HCT116 (cell line): ENCODE measurements around the gene ASCC1. TPM values are rescaled to one million over a fixed set of nuclear protein-coding genes. Genes with fewer than 3 reads are reported as not detected.

ENCODE experiments used
- ATAC-seq: fragments of 200-7000 bp; cut with Tn5 transposase; 2 replicates; pipeline ENCODE4 v1.9.1; 2020; ENCODE audit warnings: mild to moderate bottlenecking, moderate library complexity
- BruUV-seq: library from RNA; stranded (reverse); fragments of 400-500 nt; replicated peaks from 2 replicates; lab custom pipeline; 2021; lab: Mats Ljungman, UMichigan
- CTCF ChIA-PET: fragments of 300-600 bp; sonication (Branson Sonifier 250); formaldehyde crosslinking; loops from one replicate; lab custom pipeline; 2021; ENCODE audit warnings: antibody characterized with exemption; lab: Charles Lee
- POLR2A ChIA-PET: fragments of 300-600, 350-600 bp; sonication (Branson Sonifier 250); formaldehyde crosslinking; loops from one replicate; lab custom pipeline; 2021; ENCODE audit warnings: antibody characterized with exemption; lab: Charles Lee
- RAD21 ChIA-PET, 2 experiments: fragments of 300-600 bp; sonication (Branson Sonifier 250); formaldehyde crosslinking; loops; one replicate each; lab custom pipeline; 2023; ENCODE audit warnings: low total read pairs in 2 of 2; ENCODE audit not compliant: uncharacterized antibody in 2 of 2, unreplicated experiment in 2 of 2, low non-redundant PET in 1 of 2; lab: Charles Lee
- DNase-seq: peaks from one replicate; pipeline ENCODE4 v3.0.0-alpha.2; 2010; ENCODE audit warnings: low read depth, low spot score
- H2AFZ ChIP-seq: fragments of 200-600 bp; shearing (Covaris generic), sonication (generic); 2 replicates; pipeline ENCODE4 v1.6.1; 2017; ENCODE audit warnings: low read depth, mixed run types, mixed read lengths, antibody characterized with exemption, low read length; ENCODE audit not compliant: poor library complexity, severe bottlenecking
- H3K27ac ChIP-seq: 2 replicates; pipeline ENCODE4 v1.5.1; 2012; ENCODE audit warnings: low read depth, low read length
- H3K27me3 ChIP-seq: fragments of 200-600 bp; sonication (generic); 2 replicates; pipeline ENCODE4 v1.6.1; 2016; ENCODE audit warnings: mixed run types, low read length, mixed read lengths; ENCODE audit not compliant: insufficient read depth
- H3K36me3 ChIP-seq, 2 experiments: fragments of 200-500 bp in 1 of 2; fragments of 200-600 bp in 1 of 2; sonication (Bioruptor generic) in 1 of 2; sonication (generic) in 1 of 2; 2 replicates each; pipeline versions ENCODE4 v1.5.1 to v1.6.1; 2014 to 2016; ENCODE audit warnings: low read length in 2 of 2, inconsistent platforms in 1 of 2, mixed read lengths in 1 of 2, mixed run types in 1 of 2; ENCODE audit not compliant: insufficient read depth in 2 of 2, control insufficient read depth in 1 of 2
- H3K4me1 ChIP-seq, 2 experiments: fragments of 200-600 bp in 1 of 2; sonication (generic) in 1 of 2; 2 replicates each; pipeline versions ENCODE4 v1.5.1 to v1.6.1; 2012 to 2017; ENCODE audit warnings: low read length in 2 of 2, inconsistent platforms in 1 of 2, mild to moderate bottlenecking in 1 of 2, mixed read lengths in 1 of 2, mixed run types in 1 of 2, moderate library complexity in 1 of 2; ENCODE audit not compliant: insufficient read depth in 2 of 2, control insufficient read depth in 1 of 2
- H3K4me2 ChIP-seq: fragments of 200-600 bp; sonication (generic); 2 replicates; pipeline ENCODE4 v1.6.1; 2017; ENCODE audit warnings: mixed run types, low read length, mixed read lengths
- H3K4me3 ChIP-seq, 2 experiments: fragments of 200-600 bp in 1 of 2; sonication (generic) in 1 of 2; replicated peaks in 1 of 2; 2 replicates each; pipeline ENCODE4 v1.5.1; 2011 to 2016; ENCODE audit warnings: low read length in 2 of 2, control low read depth in 1 of 2, low read depth in 1 of 2, mild to moderate bottlenecking in 1 of 2, mixed read lengths in 1 of 2, mixed run types in 1 of 2
- H3K79me2 ChIP-seq: fragments of 200-600 bp; sonication (generic); 2 replicates; pipeline ENCODE4 v1.6.1; 2017; ENCODE audit warnings: mild to moderate bottlenecking, mixed run types, low read length, moderate library complexity, mixed read lengths; ENCODE audit not compliant: insufficient read depth
- H3K9ac ChIP-seq: fragments of 200-600 bp; sonication (generic); 2 replicates; pipeline ENCODE4 v1.6.1; 2016; ENCODE audit warnings: low read length, mixed read lengths
- H3K9me2 ChIP-seq: fragments of 200-600 bp; sonication (generic), shearing (Covaris generic); 2 replicates; pipeline ENCODE4 v1.6.1; 2017; ENCODE audit warnings: mixed run types, mild to moderate bottlenecking, moderate library complexity; ENCODE audit not compliant: insufficient read depth
- H3K9me3 ChIP-seq, 2 experiments: fragments of 200-500 bp in 1 of 2; fragments of 200-600 bp in 1 of 2; sonication (Bioruptor generic) in 1 of 2; sonication (generic) in 1 of 2; 2 replicates each; pipeline ENCODE4 v1.6.1; 2014 to 2017; ENCODE audit warnings: low read length in 2 of 2, mixed read lengths in 2 of 2, inconsistent platforms in 1 of 2, low read depth in 1 of 2, mild to moderate bottlenecking in 1 of 2, mixed run types in 1 of 2, moderate library complexity in 1 of 2; ENCODE audit not compliant: control insufficient read depth in 1 of 2, insufficient read depth in 1 of 2
- H4K20me1 ChIP-seq: fragments of 200-600 bp; sonication (generic), shearing (Covaris generic); 2 replicates; pipeline ENCODE4 v1.6.1; 2017; ENCODE audit warnings: mixed run types, mild to moderate bottlenecking, moderate library complexity; ENCODE audit not compliant: insufficient read depth
- CBX3 ChIP-seq: IDR thresholded peaks from 2 replicates; pipeline ENCODE4 v1.6.1; 2012; ENCODE audit warnings: low read depth
- CEBPB ChIP-seq: IDR thresholded peaks from 2 replicates; pipeline ENCODE4 v1.6.1; 2012; ENCODE audit warnings: low read depth
- EZH2phosphoT487 ChIP-seq: fragments of 200-600 bp; IDR thresholded peaks from 2 replicates; pipeline ENCODE4 v1.6.1; 2018; ENCODE audit warnings: antibody characterized with exemption, borderline replicate concordance
- FOSL1 ChIP-seq: IDR thresholded peaks from 2 replicates; pipeline ENCODE4 v1.6.1; 2012; ENCODE audit warnings: low read depth
- JUND ChIP-seq: IDR thresholded peaks from 2 replicates; pipeline ENCODE4 v1.6.1; 2012
- POLR2A ChIP-seq: IDR thresholded peaks from 2 replicates; pipeline ENCODE4 v1.7.0; 2011; ENCODE audit warnings: borderline replicate concordance; ENCODE audit not compliant: insufficient read depth, insufficient read length; ENCODE audit errors: extremely low read depth
- POLR2AphosphoS5 ChIP-seq: IDR thresholded peaks from 2 replicates; pipeline ENCODE4 v1.6.1; 2011; ENCODE audit warnings: mild to moderate bottlenecking, low read depth, low read length, moderate library complexity
- RAD21 ChIP-seq: IDR thresholded peaks from 2 replicates; pipeline ENCODE4 v1.6.1; 2012; ENCODE audit warnings: low read depth, mild to moderate bottlenecking
- SP1 ChIP-seq: IDR thresholded peaks from 2 replicates; pipeline ENCODE4 v1.6.1; 2012; ENCODE audit warnings: low read depth
- ZBTB33 ChIP-seq: IDR thresholded peaks from 2 replicates; pipeline ENCODE4 v1.6.1; 2011; ENCODE audit warnings: mild to moderate bottlenecking, low read length, moderate library complexity; ENCODE audit not compliant: insufficient replicate concordance; ENCODE audit errors: extremely low read depth
- ZFX ChIP-seq: fragments of 450-650 bp; IDR thresholded peaks from 2 replicates; pipeline ENCODE4 v1.6.1; 2017
- intact Hi-C: fragments of 100-400 bp; cut with micrococcal nuclease; formaldehyde crosslinking; loops from 2 replicates; pipeline ENCODE4 v1.10.0; 2022
- total RNA-seq: library from RNA; stranded (reverse); gene quantifications from one replicate; pipeline ENCODE4 v1.2.1, GENCODE V29; 2021; ENCODE audit not compliant: unreplicated experiment
- TF ChIP-seq, protein P1 (sequence below), 3 experiments: fragments of 200-600 bp in 1 of 3; sonication (generic) in 1 of 3; IDR thresholded peaks in 2 of 3; conservative IDR thresholded peaks in 1 of 3; 2 replicates each; pipeline ENCODE4 v1.5.1; 2012 to 2017; ENCODE audit warnings: low read depth in 2 of 3, low read length in 2 of 3, antibody characterized with exemption in 1 of 3, borderline replicate concordance in 1 of 3, control low read depth in 1 of 3, mild to moderate bottlenecking in 1 of 3, mixed read lengths in 1 of 3, mixed run types in 1 of 3, moderate library complexity in 1 of 3; ENCODE audit not compliant: insufficient read depth in 1 of 3
- TF ChIP-seq, protein P2 (sequence below): IDR thresholded peaks from 2 replicates; pipeline ENCODE4 v1.6.1; 2012; ENCODE audit warnings: low read depth

The ASCC1 gene
- total RNA-seq, 1 experiment from 2014 or later: 34.5 TPM

GRCh38 chr10:72235544-72236279 is 19.6 kb upstream of the ASCC1 start:
- Histone ChIP-seq H3K79me2 (no peaks in the 10 kb centered on the region), H3K27me3 (no peaks in the 10 kb centered on the region), H3K4me3 (no peak overlapping the region), H3K9me3 (no peaks in the 10 kb centered on the region), H4K20me1 (no peaks in the 10 kb centered on the region), H3K9me2 (no peaks in the 10 kb centered on the region), H3K27ac (no peak overlapping the region), H3K4me2 (no peak overlapping the region), H2AFZ (no peak overlapping the region), H3K9ac (no peak overlapping the region), H3K4me1 (no peaks in the 10 kb centered on the region), H3K36me3 (peaks cover 4 to 23% of the 10 kb centered on the region in 2 experiments; a peak in 3 of 4 replicates)
- POLR2A ChIA-PET: interaction anchor here (0.8 kb wide), 1 partner anchor 38 kb away, joined by 4 read pairs; the partner anchor contains the start of gene DDIT4
- DNase-seq: no peak
- TF ChIP-seq JUND: no peak
- TF ChIP-seq, protein P1, sequence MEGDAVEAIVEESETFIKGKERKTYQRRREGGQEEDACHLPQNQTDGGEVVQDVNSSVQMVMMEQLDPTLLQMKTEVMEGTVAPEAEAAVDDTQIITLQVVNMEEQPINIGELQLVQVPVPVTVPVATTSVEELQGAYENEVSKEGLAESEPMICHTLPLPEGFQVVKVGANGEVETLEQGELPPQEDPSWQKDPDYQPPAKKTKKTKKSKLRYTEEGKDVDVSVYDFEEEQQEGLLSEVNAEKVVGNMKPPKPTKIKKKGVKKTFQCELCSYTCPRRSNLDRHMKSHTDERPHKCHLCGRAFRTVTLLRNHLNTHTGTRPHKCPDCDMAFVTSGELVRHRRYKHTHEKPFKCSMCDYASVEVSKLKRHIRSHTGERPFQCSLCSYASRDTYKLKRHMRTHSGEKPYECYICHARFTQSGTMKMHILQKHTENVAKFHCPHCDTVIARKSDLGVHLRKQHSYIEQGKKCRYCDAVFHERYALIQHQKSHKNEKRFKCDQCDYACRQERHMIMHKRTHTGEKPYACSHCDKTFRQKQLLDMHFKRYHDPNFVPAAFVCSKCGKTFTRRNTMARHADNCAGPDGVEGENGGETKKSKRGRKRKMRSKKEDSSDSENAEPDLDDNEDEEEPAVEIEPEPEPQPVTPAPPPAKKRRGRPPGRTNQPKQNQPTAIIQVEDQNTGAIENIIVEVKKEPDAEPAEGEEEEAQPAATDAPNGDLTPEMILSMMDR (IDR thresholded peaks at IDR 0.05 in 2 of 3, conservative IDR thresholded peaks at IDR 0.05 in 1 of 3; ENCODE audit: borderline replicate concordance in 1 of 3, insufficient read depth in 1 of 3, low read depth in 2 of 3, low read length in 2 of 3): no peak
- no peak for TF ChIP-seq POLR2AphosphoS5
- TF ChIP-seq RAD21: no peak
- no peak for TF ChIP-seq FOSL1
- TF ChIP-seq, protein P2, sequence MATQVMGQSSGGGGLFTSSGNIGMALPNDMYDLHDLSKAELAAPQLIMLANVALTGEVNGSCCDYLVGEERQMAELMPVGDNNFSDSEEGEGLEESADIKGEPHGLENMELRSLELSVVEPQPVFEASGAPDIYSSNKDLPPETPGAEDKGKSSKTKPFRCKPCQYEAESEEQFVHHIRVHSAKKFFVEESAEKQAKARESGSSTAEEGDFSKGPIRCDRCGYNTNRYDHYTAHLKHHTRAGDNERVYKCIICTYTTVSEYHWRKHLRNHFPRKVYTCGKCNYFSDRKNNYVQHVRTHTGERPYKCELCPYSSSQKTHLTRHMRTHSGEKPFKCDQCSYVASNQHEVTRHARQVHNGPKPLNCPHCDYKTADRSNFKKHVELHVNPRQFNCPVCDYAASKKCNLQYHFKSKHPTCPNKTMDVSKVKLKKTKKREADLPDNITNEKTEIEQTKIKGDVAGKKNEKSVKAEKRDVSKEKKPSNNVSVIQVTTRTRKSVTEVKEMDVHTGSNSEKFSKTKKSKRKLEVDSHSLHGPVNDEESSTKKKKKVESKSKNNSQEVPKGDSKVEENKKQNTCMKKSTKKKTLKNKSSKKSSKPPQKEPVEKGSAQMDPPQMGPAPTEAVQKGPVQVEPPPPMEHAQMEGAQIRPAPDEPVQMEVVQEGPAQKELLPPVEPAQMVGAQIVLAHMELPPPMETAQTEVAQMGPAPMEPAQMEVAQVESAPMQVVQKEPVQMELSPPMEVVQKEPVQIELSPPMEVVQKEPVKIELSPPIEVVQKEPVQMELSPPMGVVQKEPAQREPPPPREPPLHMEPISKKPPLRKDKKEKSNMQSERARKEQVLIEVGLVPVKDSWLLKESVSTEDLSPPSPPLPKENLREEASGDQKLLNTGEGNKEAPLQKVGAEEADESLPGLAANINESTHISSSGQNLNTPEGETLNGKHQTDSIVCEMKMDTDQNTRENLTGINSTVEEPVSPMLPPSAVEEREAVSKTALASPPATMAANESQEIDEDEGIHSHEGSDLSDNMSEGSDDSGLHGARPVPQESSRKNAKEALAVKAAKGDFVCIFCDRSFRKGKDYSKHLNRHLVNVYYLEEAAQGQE: no peak
- no peak for TF ChIP-seq SP1
- no peak for TF ChIP-seq CEBPB
- no peak for TF ChIP-seq ZFX
- no peak for TF ChIP-seq CBX3
- TF ChIP-seq POLR2A: no peak
- no peak for TF ChIP-seq EZH2phosphoT487
- no peak for TF ChIP-seq ZBTB33
- no peak for ATAC-seq
- CTCF ChIA-PET: no interaction called here
- no TSS peak for BruUV-seq
- RAD21 ChIA-PET: no interaction called here
- intact Hi-C loops: no loop called here
